ENCODE data around the gene BAZ2B. TPM values are rescaled to one million over a fixed set of nuclear protein-coding genes. Genes with fewer than 3 reads are reported as not detected.

The BAZ2B gene
- total RNA-seq, 1 donor from 2014 or later, result 37.8 TPM

- H3K27ac Mint-ChIP-seq (ENCODE audit: unreplicated experiment), result no peak overlapping the region
- no peak overlapping the region for H3K4me3 Mint-ChIP-seq (ENCODE audit: unreplicated experiment)
- no peak for TF ChIP-seq CTCF (IDR thresholded peaks at IDR 0.05)
- H3K27me3 Mint-ChIP-seq (ENCODE audit: low read depth), result no peaks in the 10 kb centered on the region
- peaks cover 27% of the 10 kb centered on the region for H3K36me3 Mint-ChIP-seq (ENCODE audit: low read depth)
- H3K9me3 Mint-ChIP-seq (ENCODE audit: low read depth), result no peaks in the 10 kb centered on the region
- no peak for DNase-seq (ENCODE audit: low spot score)
- peaks cover 9% of the 10 kb centered on the region for H3K4me1 Mint-ChIP-seq (ENCODE audit: low read depth)
Measured at GRCh38 chr2:159446201-159446600, 170.1 kb downstream of the BAZ2B start.

DNA sequence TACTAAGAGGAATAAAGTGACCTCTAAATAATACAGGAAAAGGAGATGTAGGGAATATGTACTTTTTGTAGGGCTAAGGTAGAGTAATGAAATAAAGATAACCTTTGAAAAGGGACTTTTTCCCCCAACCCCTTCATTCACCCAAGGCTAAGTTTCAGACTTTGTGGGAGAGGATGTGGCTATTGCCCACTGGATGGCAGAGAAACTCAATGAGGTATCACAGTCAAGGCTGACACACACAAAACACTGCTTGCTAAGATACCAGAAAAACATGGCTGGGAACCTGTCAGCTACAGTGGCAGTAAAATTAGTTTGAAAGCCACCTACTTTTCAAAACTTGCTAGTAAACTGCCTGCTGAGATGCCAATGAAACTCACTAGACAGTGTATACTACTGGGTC lies 171.0 kb downstream of the BAZ2B start:
- Mint-ChIP-seq H3K9me3 (ENCODE audit: low read depth) (no peaks in the 10 kb centered on the region), H3K27ac (ENCODE audit: unreplicated experiment) (no peak overlapping the region), H3K4me3 (ENCODE audit: unreplicated experiment) (no peak overlapping the region), H3K36me3 (ENCODE audit: low read depth) (peaks cover 28% of the 10 kb centered on the region), H3K27me3 (ENCODE audit: low read depth) (no peaks in the 10 kb centered on the region), H3K4me1 (ENCODE audit: low read depth) (peaks cover 11% of the 10 kb centered on the region)
- no peak for DNase-seq (ENCODE audit: low spot score)
- TF ChIP-seq CTCF (IDR thresholded peaks at IDR 0.05), result no peak

DNA sequence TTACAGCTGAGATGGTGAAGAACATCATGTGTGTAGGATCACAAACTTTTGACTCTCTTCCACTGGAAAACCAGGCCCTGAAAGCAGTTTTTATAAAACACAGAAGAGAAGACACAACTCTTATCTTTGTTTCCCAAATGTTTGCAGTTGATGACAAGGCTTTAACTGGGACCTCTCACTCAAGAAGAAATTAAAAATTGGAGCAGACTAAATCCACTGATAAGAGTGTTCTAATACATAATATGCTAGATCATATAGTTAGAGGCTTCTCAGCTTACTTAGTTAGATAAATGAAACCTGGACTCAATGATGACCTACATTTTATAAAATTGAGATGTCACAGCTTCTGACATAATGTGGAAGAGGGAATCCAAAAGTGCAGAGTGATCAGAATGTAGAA lies 171.6 kb downstream of the BAZ2B start:
- Mint-ChIP-seq H3K27me3 (ENCODE audit: low read depth) (no peaks in the 10 kb centered on the region), H3K27ac (ENCODE audit: unreplicated experiment) (no peak overlapping the region), H3K4me1 (ENCODE audit: low read depth) (peaks cover 8% of the 10 kb centered on the region), H3K36me3 (ENCODE audit: low read depth) (peaks cover 28% of the 10 kb centered on the region), H3K9me3 (ENCODE audit: low read depth) (no peaks in the 10 kb centered on the region), H3K4me3 (ENCODE audit: unreplicated experiment) (no peak overlapping the region)
- no peak for DNase-seq (ENCODE audit: low spot score)
- no peak for TF ChIP-seq CTCF (IDR thresholded peaks at IDR 0.05)

DNA sequence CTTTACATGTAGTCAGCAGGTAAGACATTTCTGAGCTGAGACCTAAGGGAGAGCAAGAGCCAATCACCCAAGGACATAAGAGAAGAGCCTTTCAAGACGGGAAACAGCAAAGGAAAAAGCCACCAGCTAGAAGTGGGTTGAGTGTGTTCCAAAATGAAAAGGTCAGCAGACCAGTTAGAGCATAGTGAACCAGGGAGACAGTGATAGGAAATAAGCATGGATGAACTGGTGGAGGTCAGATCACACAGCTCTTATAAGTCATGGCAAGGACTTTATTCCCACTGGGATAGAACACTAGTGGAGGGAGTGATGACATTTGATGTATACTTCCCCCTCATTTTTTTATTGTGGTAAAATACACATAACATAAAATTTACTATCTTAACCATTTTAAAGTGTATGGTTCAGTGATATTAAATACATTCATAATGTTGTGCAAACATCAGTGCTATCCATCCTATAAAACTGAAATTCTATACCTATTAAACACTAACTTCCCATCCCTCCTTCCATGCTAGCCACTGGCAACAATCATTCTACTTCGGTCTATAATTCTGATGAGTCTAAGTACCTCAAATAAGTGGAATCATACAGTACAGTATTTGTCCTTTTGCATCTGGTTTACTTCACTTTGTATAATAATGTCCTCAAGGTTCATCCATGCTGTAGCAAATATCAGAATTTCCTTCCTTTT lies 174.0 kb downstream of the BAZ2B start:
- Mint-ChIP-seq H3K4me3 (ENCODE audit: unreplicated experiment) (no peak overlapping the region), H3K27me3 (ENCODE audit: low read depth) (no peaks in the 10 kb centered on the region), H3K27ac (ENCODE audit: unreplicated experiment) (no peak overlapping the region), H3K4me1 (ENCODE audit: low read depth) (peaks cover 18% of the 10 kb centered on the region), H3K9me3 (ENCODE audit: low read depth) (no peaks in the 10 kb centered on the region), H3K36me3 (ENCODE audit: low read depth) (peaks cover 37% of the 10 kb centered on the region)
- no peak for TF ChIP-seq CTCF (IDR thresholded peaks at IDR 0.05)
- DNase-seq (ENCODE audit: low spot score), result no peak

- no peak overlapping the region for H3K4me3 Mint-ChIP-seq (ENCODE audit: unreplicated experiment)
- no peak for TF ChIP-seq CTCF (IDR thresholded peaks at IDR 0.05)
- no peak overlapping the region for H3K27ac Mint-ChIP-seq (ENCODE audit: unreplicated experiment)
- peaks cover 18% of the 10 kb centered on the region for H3K4me1 Mint-ChIP-seq (ENCODE audit: low read depth)
- H3K36me3 Mint-ChIP-seq (ENCODE audit: low read depth), result peaks cover 33% of the 10 kb centered on the region
- DNase-seq (ENCODE audit: low spot score), result no peak
- no peaks in the 10 kb centered on the region for H3K27me3 Mint-ChIP-seq (ENCODE audit: low read depth)
- no peaks in the 10 kb centered on the region for H3K9me3 Mint-ChIP-seq (ENCODE audit: low read depth)
Measured at GRCh38 chr2:159441182-159441581, 175.2 kb downstream of the BAZ2B start.
